HG03064 (cell line): ENCODE data around the gene UBE3D.
"Not testable (repeated sequence)": the region's sequence is repeated elsewhere in the genome, so short reads cannot be mapped to it uniquely, and the experiment has no call there.

Source experiments
- ATAC-seq: cut with Tn5 transposase; IDR thresholded peaks from one replicate; pipeline ENCODE4 v1.9.1; 2021; ENCODE audit warnings: low read depth; ENCODE audit not compliant: unreplicated experiment

Gene UBE3D

DNA sequence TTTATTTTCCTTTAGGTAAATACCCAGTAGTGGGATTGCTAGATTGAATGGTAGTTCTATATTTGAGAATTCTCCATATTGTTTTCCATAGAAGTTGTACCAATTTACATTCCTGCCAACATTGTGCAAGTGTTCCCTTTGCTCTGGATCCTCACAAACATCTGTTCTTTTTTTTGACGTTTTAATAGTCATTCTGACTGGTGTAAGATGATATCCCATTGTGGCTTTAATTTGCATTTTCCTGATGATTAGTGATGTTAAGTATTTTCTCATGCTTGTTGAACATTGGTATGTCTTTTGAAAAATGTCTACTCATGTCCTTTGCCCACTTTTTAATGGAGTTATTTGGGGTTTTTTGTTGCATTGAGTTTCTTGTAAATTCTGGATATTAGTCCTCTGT is 85.6 kb downstream of the UBE3D start:
- ATAC-seq = no peak

- no peak for ATAC-seq
Observed at GRCh38 chr6:82979657-82980056, 86.0 kb downstream of the UBE3D start.

DNA sequence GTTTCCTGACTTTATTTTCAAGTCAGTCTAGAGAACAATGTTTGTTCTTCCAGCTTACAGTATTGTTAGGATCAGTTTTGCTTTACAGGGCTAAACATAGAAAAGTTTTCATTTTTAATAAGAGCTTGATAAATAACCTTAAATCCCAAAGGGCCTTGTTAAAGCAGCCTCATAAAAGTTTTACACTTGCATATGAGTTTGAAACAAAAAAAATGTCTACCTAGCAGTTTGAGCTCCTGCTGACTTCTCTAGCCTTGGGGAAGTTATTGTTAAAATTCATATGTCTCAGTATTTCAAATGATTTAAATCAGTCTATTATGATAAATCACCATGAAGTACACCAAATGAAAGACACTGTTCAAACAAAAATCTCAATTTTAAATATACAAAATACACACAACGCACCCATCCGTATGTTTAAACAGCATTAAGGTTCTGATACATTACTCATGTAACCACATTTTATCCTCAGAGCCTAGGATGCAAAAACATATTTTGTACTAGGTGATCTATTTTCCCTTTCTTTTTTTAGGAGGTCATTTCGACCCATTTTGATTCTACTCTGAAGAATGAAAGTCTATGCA is 87.2 kb downstream of the UBE3D start:
- no peak for ATAC-seq

DNA sequence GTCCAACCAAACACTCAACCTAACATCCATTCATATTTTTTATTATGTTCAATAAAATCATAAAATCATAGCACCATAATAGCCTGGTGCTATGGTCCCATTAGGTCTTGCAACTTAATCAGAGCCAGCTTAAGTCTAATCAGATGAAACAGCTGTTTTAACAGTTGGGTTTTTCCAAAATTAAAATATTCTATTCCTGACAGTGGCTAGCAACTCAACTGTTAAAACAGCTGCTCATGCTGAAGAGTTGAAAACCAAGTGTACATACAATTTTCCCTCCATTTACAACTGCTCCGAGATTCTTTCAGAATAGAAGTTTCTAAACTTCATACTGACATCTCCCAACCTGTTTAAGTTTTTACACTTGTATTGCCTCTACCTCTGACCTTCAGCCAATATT is 89.5 kb downstream of the UBE3D start:
- no peak for ATAC-seq

GRCh38 chr6:82971877-82972460 is 93.7 kb downstream of the UBE3D start:
- no peak for ATAC-seq

- no peak for ATAC-seq
Observed at GRCh38 chr6:82970839-82971238, 94.8 kb downstream of the UBE3D start.

DNA sequence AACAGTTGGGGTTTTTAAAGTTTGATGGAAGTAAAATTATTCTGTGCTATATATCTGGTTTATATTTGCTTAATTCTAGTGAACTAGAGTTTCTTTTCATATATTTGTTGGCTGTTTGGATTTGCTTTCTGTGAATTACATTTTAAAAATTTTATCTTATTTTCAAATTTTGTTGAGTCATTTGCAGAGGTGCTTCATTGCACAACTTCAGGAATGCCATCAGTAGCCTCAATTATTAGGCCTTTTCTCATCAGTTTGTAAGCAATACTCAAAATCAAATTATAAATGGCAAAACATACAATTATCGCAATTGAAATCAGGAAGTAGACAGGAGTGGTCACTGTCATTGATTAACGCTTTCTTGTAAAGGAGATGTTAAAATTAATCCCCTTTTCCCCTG is 96.9 kb downstream of the UBE3D start:
- no peak for ATAC-seq

DNA sequence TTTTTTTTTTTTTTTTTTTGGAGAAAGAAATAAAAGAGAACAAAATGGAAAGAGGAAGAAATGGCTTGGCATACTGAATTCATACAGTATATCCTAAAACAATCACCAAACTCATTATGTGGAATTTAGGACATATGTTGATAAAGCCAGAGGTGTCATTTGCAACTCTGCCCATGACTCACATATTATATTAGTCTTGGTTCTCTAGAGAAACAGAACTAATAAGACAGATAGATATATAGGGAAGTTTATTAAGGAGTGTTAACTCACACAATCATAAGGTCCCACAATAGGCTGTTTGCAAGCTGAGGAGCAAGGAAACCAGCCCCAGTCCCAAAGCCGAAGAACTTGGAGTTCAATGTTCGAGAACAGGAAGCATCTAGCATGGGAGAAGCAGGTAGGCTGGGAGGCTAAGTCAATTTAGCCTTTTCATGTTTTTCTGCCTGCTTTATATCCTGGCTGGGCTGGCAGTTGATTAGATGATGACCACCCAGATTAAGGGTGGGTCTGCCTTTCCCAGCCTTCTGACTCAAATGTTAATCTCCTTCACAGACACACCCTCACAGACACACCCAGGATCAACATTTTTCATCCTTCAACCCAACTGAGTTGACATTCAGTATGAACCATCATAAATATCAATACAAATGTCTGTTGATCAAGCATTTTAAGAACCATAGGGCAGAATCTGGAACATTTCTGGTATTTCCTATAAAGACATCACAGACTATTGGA is 102.3 kb downstream of the UBE3D start:
- ATAC-seq = no peak

- no peak for ATAC-seq
Observed at GRCh38 chr6:82959385-82959941, 106.2 kb downstream of the UBE3D start.

DNA sequence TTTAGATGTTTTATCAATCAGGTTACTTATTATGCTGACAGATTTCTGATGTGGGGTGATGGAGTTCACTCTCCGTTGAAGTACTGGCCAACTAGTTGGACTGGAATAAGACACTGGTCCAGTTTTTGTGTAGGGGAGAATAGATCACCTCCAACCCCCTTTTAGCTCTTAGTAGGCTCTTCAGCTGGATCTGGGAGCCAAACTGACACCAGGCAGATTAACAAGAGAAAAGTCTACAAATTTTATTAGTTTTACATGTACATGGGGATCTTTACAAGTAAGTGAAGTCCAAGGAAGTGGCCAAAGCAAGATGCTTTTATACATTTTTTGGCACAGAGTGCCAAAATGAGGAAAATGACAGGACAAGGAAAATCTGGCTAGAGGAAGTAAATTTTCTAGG is 107.1 kb downstream of the UBE3D start:
- ATAC-seq = no peak

DNA sequence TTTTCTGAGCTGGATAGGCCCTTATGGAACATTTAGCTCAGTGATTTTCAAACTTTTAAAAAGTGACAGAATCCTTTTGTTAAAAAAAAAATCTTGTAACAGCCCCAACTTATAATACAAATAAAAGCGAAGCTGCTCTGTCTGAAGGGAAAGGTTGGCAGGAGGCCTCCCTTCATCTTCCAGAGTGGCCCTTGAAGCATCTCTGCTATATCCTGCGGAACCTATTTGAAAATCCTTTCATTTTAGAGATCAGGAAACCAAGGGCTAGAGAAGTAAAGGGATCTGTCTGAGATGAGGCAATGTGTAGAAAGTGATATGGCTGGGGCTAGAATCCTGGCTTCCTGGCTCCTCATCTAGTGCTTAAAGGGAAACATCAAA is 107.8 kb downstream of the UBE3D start:
- no peak for ATAC-seq

- ATAC-seq = no peak
Observed at GRCh38 chr6:82957171-82957867, 108.3 kb downstream of the UBE3D start.

DNA sequence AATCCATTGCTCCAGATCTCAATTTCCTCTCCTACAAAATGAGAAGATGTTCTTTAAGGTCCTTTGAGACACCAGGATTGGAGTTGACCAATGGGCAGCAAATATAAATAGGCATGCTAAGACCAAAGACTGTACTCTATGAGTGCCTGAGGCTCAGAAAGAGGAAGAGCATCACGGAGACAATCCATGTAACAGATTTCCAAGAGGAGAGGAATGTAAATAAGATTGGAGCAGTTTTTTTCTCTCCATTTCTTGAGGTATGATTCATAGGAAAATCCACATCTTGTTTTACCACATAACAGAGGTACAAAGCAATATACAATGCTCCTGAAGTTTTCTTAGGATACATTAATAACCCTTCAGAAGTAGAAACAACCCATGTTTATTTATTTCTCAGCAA is 109.8 kb downstream of the UBE3D start:
- ATAC-seq = no peak

DNA sequence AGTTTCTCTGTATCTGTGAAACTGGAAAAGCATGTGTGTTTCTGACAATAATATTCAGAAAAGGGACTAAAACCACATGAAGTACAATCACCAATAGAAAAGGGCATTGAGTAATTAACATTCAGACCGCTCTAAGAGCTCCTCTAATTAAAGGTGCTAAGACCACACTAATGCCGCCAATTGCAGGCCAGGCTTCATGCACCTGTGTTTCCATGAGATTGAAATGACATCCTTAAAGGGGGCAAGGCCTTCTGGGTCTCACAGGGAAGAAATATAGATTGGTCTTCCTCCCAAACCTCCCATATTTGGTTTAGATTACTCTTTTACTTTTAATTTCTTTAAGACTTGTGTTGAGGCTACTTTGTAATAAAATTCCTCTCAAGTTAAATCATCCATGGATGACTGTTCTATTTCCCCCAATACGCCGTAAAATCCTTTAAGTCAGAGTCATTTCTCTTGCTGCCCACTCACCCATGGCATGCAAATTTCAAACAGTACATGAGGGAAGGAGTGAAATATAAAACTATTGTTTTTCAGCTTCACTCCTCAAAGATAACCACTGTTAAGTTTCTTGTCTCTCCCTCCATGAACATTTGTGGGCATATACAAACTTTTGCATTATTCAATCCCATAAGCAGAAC is 110.6 kb downstream of the UBE3D start:
- peak; percentile 84 for ATAC-seq

- ATAC-seq = no peak
Observed at GRCh38 chr6:82954356-82954755, 111.3 kb downstream of the UBE3D start.

- no peak for ATAC-seq
Observed at GRCh38 chr6:82953871-82954270, 111.8 kb downstream of the UBE3D start.

- no peak for ATAC-seq
Observed at GRCh38 chr6:82951935-82952334, 113.7 kb downstream of the UBE3D start.

DNA sequence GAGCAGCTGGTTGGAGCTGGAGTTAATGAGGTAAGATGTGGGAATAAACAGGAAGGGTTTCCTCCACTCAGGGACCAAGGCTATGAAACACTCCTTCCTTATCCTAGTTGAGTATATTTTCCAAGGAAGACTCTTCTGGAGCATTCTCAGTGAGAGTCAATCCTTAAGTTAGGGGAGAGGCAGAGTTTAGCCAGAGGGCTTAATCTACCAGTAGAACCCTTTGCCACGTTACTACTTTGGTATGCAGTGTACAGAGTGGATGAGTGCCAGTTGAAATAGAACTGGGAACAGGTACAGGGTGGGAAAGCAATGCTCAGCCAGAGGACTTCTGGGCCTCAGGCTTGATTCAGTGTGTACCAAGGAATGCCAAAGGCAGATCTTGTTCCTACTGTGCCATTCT is 114.3 kb downstream of the UBE3D start:
- ATAC-seq = no peak

DNA sequence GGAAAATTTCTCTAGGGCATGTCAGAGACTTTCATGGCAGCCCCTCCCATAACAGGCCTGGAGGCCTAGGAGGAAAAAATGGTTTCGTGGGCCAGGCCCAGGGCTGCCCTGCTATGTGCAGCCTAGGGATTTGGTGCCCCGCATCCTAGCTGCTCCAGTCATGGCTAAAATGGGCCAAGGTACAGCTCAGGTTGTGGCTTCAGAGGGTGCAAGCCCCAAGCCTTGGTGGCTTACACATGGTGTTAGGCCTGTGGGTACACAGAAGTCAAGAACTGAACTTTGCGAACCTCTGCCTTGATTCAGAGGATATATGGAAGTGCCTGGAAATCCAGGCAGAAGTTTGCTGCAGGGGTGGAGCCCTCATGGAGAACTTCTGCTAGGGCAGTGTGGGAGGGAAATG is 134.7 kb downstream of the UBE3D start:
- not testable (repeated sequence) for ATAC-seq

DNA sequence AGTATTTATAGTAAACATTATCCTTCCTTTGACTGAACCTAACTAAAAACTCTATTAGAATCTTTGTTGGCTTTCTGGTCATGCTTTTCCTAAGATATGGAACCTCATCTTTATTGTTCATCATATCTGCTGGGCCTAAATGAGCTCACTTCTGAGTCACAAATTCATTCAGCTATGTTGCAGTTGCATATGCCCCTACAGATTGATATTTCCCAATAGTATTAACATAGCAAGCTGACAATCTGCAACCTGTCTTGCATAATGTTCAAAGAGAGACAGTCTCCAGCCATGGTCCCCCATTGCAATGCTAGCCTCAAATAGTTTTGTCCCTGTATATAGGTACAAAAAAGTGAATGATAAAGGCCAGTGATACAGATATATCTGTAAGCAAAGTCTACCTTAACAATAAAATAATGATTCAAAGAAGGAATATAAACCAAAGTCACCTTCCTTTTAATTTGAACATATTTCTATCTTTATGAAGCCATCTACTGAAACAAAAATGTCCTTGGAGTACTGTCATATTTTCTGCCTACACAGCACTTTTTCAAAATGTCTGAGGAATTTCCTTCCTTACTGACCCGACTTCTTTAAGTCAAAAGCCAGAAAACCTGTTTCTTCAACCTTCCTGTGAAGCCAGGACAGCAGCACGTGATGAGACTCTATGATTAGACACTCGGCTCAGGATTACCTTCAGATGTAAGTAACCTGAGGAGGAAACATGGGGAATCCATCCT is 140.7 kb downstream of the UBE3D start:
- no peak for ATAC-seq
